ENCODE results near the gene SPG11.
"Not testable (repeated sequence)": the region's sequence is repeated elsewhere in the genome, so short reads cannot be mapped to it uniquely, and the experiment has no call there.

Gene SPG11

GRCh38 chr15:44695294-44695693 lies 31.8 kb upstream of the SPG11 start:
- DNase-seq (ENCODE audit: low read depth in 2 of 2), result no peak
- TF ChIP-seq CTCF (IDR thresholded peaks at IDR 0.05; ENCODE audit: low read depth, low read length), result no peak
- H3K4me3 ChIP-seq (replicated peaks in 1 of 2; ENCODE audit: low read depth in 2 of 2, low read length in 2 of 2), result no peak overlapping the region

- DNase-seq (ENCODE audit: low read depth in 2 of 2), result peak in 1 of 2 donors; percentile 9
- no peak overlapping the region for H3K4me3 ChIP-seq (replicated peaks in 1 of 2; ENCODE audit: low read depth in 2 of 2, low read length in 2 of 2)
- no peak for TF ChIP-seq CTCF (IDR thresholded peaks at IDR 0.05; ENCODE audit: low read depth, low read length)
Measured at GRCh38 chr15:44694416-44694815, 31.0 kb upstream of the SPG11 start.

GRCh38 chr15:44692659-44693058 lies 29.2 kb upstream of the SPG11 start:
- no peak for DNase-seq (ENCODE audit: low read depth in 2 of 2)
- no peak for TF ChIP-seq CTCF (IDR thresholded peaks at IDR 0.05; ENCODE audit: low read depth, low read length)
- no peak overlapping the region for H3K4me3 ChIP-seq (replicated peaks in 1 of 2; ENCODE audit: low read depth in 2 of 2, low read length in 2 of 2)

- H3K4me3 ChIP-seq (replicated peaks in 1 of 2; ENCODE audit: low read depth in 2 of 2, low read length in 2 of 2); DNase-seq (ENCODE audit: low read depth in 2 of 2): not testable (repeated sequence)
Measured at GRCh38 chr15:44690245-44690644, 26.8 kb upstream of the SPG11 start.

GRCh38 chr15:44689318-44689717 lies 25.9 kb upstream of the SPG11 start:
- not testable (repeated sequence) for DNase-seq (ENCODE audit: low read depth in 2 of 2); H3K4me3 ChIP-seq (replicated peaks in 1 of 2; ENCODE audit: low read depth in 2 of 2, low read length in 2 of 2)

- H3K4me3 ChIP-seq (replicated peaks in 1 of 2; ENCODE audit: low read depth in 2 of 2, low read length in 2 of 2), result not testable (repeated sequence)
- peak; percentile 10 to 22 for DNase-seq (ENCODE audit: low read depth in 2 of 2)
Measured at GRCh38 chr15:44682809-44683682, 19.6 kb upstream of the SPG11 start.

GRCh38 chr15:44682211-44682610 lies 18.7 kb upstream of the SPG11 start:
- TF ChIP-seq CTCF (IDR thresholded peaks at IDR 0.05; ENCODE audit: low read depth, low read length), result no peak
- no peak overlapping the region for H3K4me3 ChIP-seq (replicated peaks in 1 of 2; ENCODE audit: low read depth in 2 of 2, low read length in 2 of 2)
- DNase-seq (ENCODE audit: low read depth in 2 of 2), result no peak

GRCh38 chr15:44676676-44677075 lies 13.2 kb upstream of the SPG11 start:
- no peak for DNase-seq (ENCODE audit: low read depth in 2 of 2)
- no peak for TF ChIP-seq CTCF (IDR thresholded peaks at IDR 0.05; ENCODE audit: low read depth, low read length)
- H3K4me3 ChIP-seq (replicated peaks in 1 of 2; ENCODE audit: low read depth in 2 of 2, low read length in 2 of 2), result no peak overlapping the region
